ENCODE measurements around the gene TRPV3. TPM values are rescaled to one million over a fixed set of nuclear protein-coding genes. Genes with fewer than 3 reads are reported as not detected.

The TRPV3 gene
- total and polyA plus RNA-seq, 2 of the 8 experiments (the other 6 are each of a cell fraction or from before 2014, with no cell fraction given): 0.56 to 1.0 TPM

DNA sequence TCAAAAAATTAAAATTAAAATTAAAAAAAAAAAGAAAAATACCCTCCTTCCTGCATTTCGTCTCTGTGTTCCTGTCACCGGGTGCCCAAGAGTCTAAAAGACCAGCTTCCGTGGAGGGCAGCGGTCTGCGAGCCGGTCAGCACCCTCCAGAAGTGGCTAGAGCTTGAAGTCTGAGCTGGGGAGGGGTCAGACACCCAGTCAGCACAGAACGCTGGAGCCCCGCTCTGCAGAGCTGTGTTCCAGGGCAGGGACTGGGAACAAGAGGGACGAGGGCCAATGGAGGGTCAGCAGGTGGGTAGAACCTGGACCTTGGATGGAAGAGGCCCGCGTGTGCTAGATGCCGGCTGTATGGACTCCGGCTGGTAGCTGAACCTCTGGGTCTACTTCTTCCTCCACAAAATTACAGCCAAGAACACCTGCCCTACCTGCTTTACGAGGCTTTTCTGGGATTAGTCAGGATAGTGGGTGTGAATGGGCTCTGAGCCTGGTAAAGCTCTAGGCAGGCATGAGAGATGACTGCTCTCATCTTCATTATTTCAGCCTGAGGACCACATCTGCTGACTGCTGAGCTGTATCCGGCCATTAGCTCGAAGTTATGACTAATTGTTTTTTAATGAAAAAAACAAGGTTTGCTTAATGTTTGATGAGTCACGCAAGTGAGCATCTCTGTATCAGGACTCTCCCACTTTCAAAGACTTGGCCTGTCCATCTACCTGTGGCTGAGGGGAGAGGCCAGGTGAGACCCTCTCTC is 45.7 kb upstream of the TRPV3 start:
- Histone ChIP-seq H4K8ac (ENCODE audit: extremely low read depth, insufficient read depth, low read length) (no peak overlapping the region), H2BK12ac (ENCODE audit: low read depth, low read length) (no peak overlapping the region), H3K79me2 (ENCODE audit: control insufficient read depth in 1 of 2, insufficient read depth in 2 of 2, low read length in 2 of 2) (no peaks in the 10 kb centered on the region), H3K9ac (replicated peaks in 1 of 4; ENCODE audit: extremely low read depth in 1 of 4, low read depth in 3 of 4, low read length in 3 of 4) (no peak overlapping the region), H3K23ac (ENCODE audit: insufficient read length) (no peak overlapping the region), H3K27me3 (replicated peaks in 1 of 4; ENCODE audit: control insufficient read depth in 3 of 4, extremely low read depth in 1 of 4, insufficient read depth in 3 of 4, low read length in 3 of 4) (no peaks in the 10 kb centered on the region), H3K56ac (replicated peaks; ENCODE audit: insufficient read length, low read depth, low read length) (no peak overlapping the region), H3K9me3 (ENCODE audit: insufficient read depth in 2 of 2, low read depth in 1 of 2, low read length in 1 of 2) (peaks cover 0 to 4% of the 10 kb centered on the region in 2 experiments; a peak in 1 of 4 replicates), H3K79me1 (ENCODE audit: low read depth, low read length) (no peaks in the 10 kb centered on the region), H2AK5ac (ENCODE audit: low read depth, low read length) (no peak overlapping the region), H4K5ac (ENCODE audit: insufficient read length, low read depth, low read length) (no peak overlapping the region), H2AFZ (ENCODE audit: low read length) (no peak overlapping the region), H2BK120ac (replicated peaks; ENCODE audit: low read depth, low read length) (no peak overlapping the region), H3K14ac (ENCODE audit: insufficient read length) (no peak overlapping the region), H4K20me1 (replicated peaks in 1 of 2; ENCODE audit: control insufficient read depth in 1 of 2, insufficient read depth in 2 of 2, low read length in 2 of 2) (peaks cover 0 to 3% of the 10 kb centered on the region in 2 experiments), H3K36me3 (ENCODE audit: control insufficient read depth in 2 of 4, insufficient read depth in 4 of 4, low read length in 3 of 4) (peaks cover 0 to 18% (median 4%) of the 10 kb centered on the region in 4 experiments; a peak in 6 of 8 replicates), H2BK5ac (ENCODE audit: low read depth, low read length) (no peak overlapping the region), H3K18ac (ENCODE audit: extremely low read depth, low read length) (no peak overlapping the region), H3K4ac (replicated peaks; ENCODE audit: insufficient read length, low read depth, low read length) (no peak overlapping the region), H3K4me3 (ENCODE audit: extremely low read depth in 1 of 4, insufficient read depth in 2 of 4, low read depth in 3 of 4, low read length in 4 of 4) (no peak overlapping the region), H4K91ac (replicated peaks; ENCODE audit: insufficient read length, low read length) (no peak overlapping the region), H3K27ac (ENCODE audit: low read depth, low read length) (no peak overlapping the region), H3K4me1 (replicated peaks in 1 of 4; ENCODE audit: control insufficient read depth in 3 of 4, insufficient read depth in 4 of 4, low read length in 3 of 4) (no peaks in the 10 kb centered on the region), H3K23me2 (ENCODE audit: low read depth, low read length) (no peaks in the 10 kb centered on the region), H2BK15ac (ENCODE audit: low read length) (no peak overlapping the region), H3K4me2 (ENCODE audit: insufficient read depth in 1 of 2, low read depth in 2 of 2, low read length in 2 of 2) (no peak overlapping the region), H2BK20ac (ENCODE audit: low read length) (no peak overlapping the region)
- ChIA-PET POLR2A (ENCODE audit: partially characterized antibody) (interaction anchor here (0.7 to 1.9 kb wide), 6 partner anchors 10 to 96 kb away, joined by 3 to 8 read pairs (median 4); no protein-coding TSS in a partner anchor), CTCF (ENCODE audit: partially characterized antibody) (interaction anchor here (0.6 to 4.2 kb wide), 27 partner anchors 8 to 766 kb away, joined by 3 to 30 read pairs (median 4); partner anchors contain the start of genes HASPIN and P2RX5)
- DNase-seq (ENCODE audit: low read depth in 1 of 2, low spot score in 2 of 2) (no peak), FAIRE-seq (no peak)
- 90% methylated on average over 17 of the region's 17 CpGs; no CpG with 5 or more reads in 1 of the 2 experiments for WGBS, 2 experiments (ENCODE audit: extremely low coverage in 1 of 2, insufficient coverage in 1 of 2, insufficient read length in 1 of 2, insufficient replicate concordance in 2 of 2, low coverage in 1 of 2, low lambda C conversion rate in 2 of 2, missing lambda C conversion rate in 1 of 2)
- TF ChIP-seq CREB1 (IDR thresholded peaks at IDR 0.05): no peak
- no peak for TF ChIP-seq KDM5A (IDR thresholded peaks at IDR 0.05; ENCODE audit: low read length)
- no peak for TF ChIP-seq POU5F1 (IDR thresholded peaks at IDR 0.05; ENCODE audit: low read depth, low read length)
- no peak for TF ChIP-seq RAD21 (IDR thresholded peaks at IDR 0.05 in 1 of 2, conservative IDR thresholded peaks at IDR 0.05 in 1 of 2; ENCODE audit: low read depth in 2 of 2, low read length in 2 of 2)
- no peak for TF ChIP-seq FOSL1 (IDR thresholded peaks at IDR 0.05; ENCODE audit: insufficient read depth, low read depth, low read length)
- TF ChIP-seq SAP30 (IDR thresholded peaks at IDR 0.05; ENCODE audit: insufficient read depth, insufficient replicate concordance, low read length): no peak
- no peak for TF ChIP-seq SP2 (IDR thresholded peaks at IDR 0.05; ENCODE audit: low read length)
- no peak for TF ChIP-seq TEAD4 (IDR thresholded peaks at IDR 0.05; ENCODE audit: low read depth, low read length)
- TF ChIP-seq CBX8 (IDR thresholded peaks at IDR 0.05; ENCODE audit: borderline replicate concordance, low read depth, low read length): no peak
- no peak for TF ChIP-seq TBP (IDR thresholded peaks at IDR 0.05; ENCODE audit: low read depth, low read length)
- no peak for TF ChIP-seq PHF8 (conservative IDR thresholded peaks at IDR 0.05; ENCODE audit: low read depth, low read length)
- TF ChIP-seq SIX5 (IDR thresholded peaks at IDR 0.05; ENCODE audit: low read depth, low read length): no peak
- no peak for TF ChIP-seq JUN (IDR thresholded peaks at IDR 0.05; ENCODE audit: low read depth, low read length)

All from H1 (cell line).